Testis (tissue), 3 donors: Measurements from ENCODE around the gene CAMTA1. TPM values are rescaled to one million over a fixed set of nuclear protein-coding genes. Genes with fewer than 3 reads are reported as not detected.

ENCODE experiments used
- DNase-seq: peaks from one replicate; pipeline ENCODE4 v3.0.0-alpha.2; 2019
- H3K27ac ChIP-seq, 2 donors: fragments of 200-600 bp; sonication (generic); one replicate each; pipeline ENCODE4 v1.5.1; 2019
- H3K27me3 ChIP-seq: fragments of 200-600 bp; sonication (generic); one replicate; pipeline ENCODE4 v1.5.1; 2019
- H3K36me3 ChIP-seq: fragments of 200-600 bp; sonication (generic); one replicate; pipeline ENCODE4 v1.5.1; 2017; ENCODE audit warnings: low read depth; ENCODE audit errors: missing control alignments
- H3K4me1 ChIP-seq: fragments of 200-600 bp; sonication (generic); one replicate; pipeline ENCODE4 v1.5.1; 2019
- H3K4me3 ChIP-seq, 2 donors: fragments of 200-600 bp; sonication (generic); one replicate each; pipeline ENCODE4 v1.5.1; 2017 to 2019
- H3K9me3 ChIP-seq: fragments of 200-600 bp; sonication (generic); one replicate; pipeline ENCODE4 v1.5.1; 2017
- CTCF ChIP-seq, 3 experiments: fragments of 450-650 bp in 2 of 3; fragments of 200-600 bp in 1 of 3; sonication (generic) in 1 of 3; IDR thresholded peaks; one replicate each; pipeline ENCODE4 v1.5.1; 2016 to 2019; ENCODE audit warnings: antibody characterized with exemption in 3 of 3, mild to moderate bottlenecking in 2 of 3, moderate library complexity in 1 of 3
- POLR2A ChIP-seq: fragments of 450-650 bp; IDR thresholded peaks from one replicate; pipeline ENCODE4 v1.6.1; 2017; ENCODE audit warnings: antibody characterized with exemption, mild to moderate bottlenecking, moderate library complexity
- WGBS, 2 donors: methylation state at CpG; one replicate each; pipeline ENCODE4 v1.1.5; 2018; 5-methylcytosine and 5-hydroxymethylcytosine counted together
- intact Hi-C: fragments of 100-400 bp; cut with DNase I; formaldehyde crosslinking; loops from one replicate; pipeline ENCODE4 v1.15.1; 2023; ENCODE audit warnings: low total_unique reads
- polyA plus RNA-seq: library from polyadenylated mRNA; stranded (reverse); fragments of 350-450 nt; fragmentation: Illumina TruSeq; extraction: RNeasy Lipid Tissue Mini Kit (QIAGEN cat#74804); gene quantifications from one replicate; pipeline ENCODE4 v1.2.3, GENCODE V29; 2014; ENCODE audit warnings: low read depth, low replicate concordance; ENCODE audit not compliant: insufficient read depth
- total RNA-seq, 2 donors: library from RNA; depleted of rRNA; stranded (reverse); fragments of >200 nt; gene quantifications; one replicate each; pipeline ENCODE4 v1.2.3, GENCODE V29; 2016

Gene CAMTA1
- total and polyA plus RNA-seq, 3 donors from 2014 or later, result 116 to 158 (median 119) TPM

GRCh38 chr1:6989212-6990159, 204.2 kb downstream of the CAMTA1 start:
- intact Hi-C loops, result no loop called here
- no peaks in the 10 kb centered on the region for H3K27me3 ChIP-seq
- H3K27ac ChIP-seq, result no peak overlapping the region
- 68 to 70% methylated on average over 13 of the region's 13 CpGs for WGBS, 2 donors
- TF ChIP-seq CTCF (IDR thresholded peaks at IDR 0.05), result no peak
- no peak for TF ChIP-seq POLR2A
- no peaks in the 10 kb centered on the region for H3K4me1 ChIP-seq
- H3K4me3 ChIP-seq, result no peak overlapping the region
- H3K9me3 ChIP-seq, result no peaks in the 10 kb centered on the region
- no peak for DNase-seq
- no peaks in the 10 kb centered on the region for H3K36me3 ChIP-seq

GRCh38 chr1:6991266-6991665, 206.0 kb downstream of the CAMTA1 start:
- Histone ChIP-seq H3K27ac (no peak overlapping the region), H3K4me3 (no peak overlapping the region), H3K27me3 (no peaks in the 10 kb centered on the region), H3K9me3 (no peaks in the 10 kb centered on the region), H3K36me3 (no peaks in the 10 kb centered on the region), H3K4me1 (no peaks in the 10 kb centered on the region)
- intact Hi-C loops, result no loop called here
- TF ChIP-seq CTCF (IDR thresholded peaks at IDR 0.05) (no peak), POLR2A (no peak)
- DNase-seq, result no peak
- 70% methylated on average over 1 of the region's 1 CpG for WGBS, 2 donors

GRCh38 chr1:6995789-6996188, 210.5 kb downstream of the CAMTA1 start:
- TF ChIP-seq CTCF (IDR thresholded peaks at IDR 0.05) (no peak), POLR2A (no peak)
- intact Hi-C loops, result no loop called here
- WGBS, 2 donors, result 88 to 92% methylated on average over 5 of the region's 5 CpGs
- H3K36me3 ChIP-seq, result no peaks in the 10 kb centered on the region
- no peaks in the 10 kb centered on the region for H3K9me3 ChIP-seq
- no peaks in the 10 kb centered on the region for H3K4me1 ChIP-seq
- H3K27me3 ChIP-seq, result no peaks in the 10 kb centered on the region
- H3K27ac ChIP-seq, result no peak overlapping the region
- no peak for DNase-seq
- H3K4me3 ChIP-seq, result no peak overlapping the region

GRCh38 chr1:6996371-6996770, 211.1 kb downstream of the CAMTA1 start:
- Histone ChIP-seq H3K27me3 (no peaks in the 10 kb centered on the region), H3K27ac (no peak overlapping the region), H3K9me3 (no peaks in the 10 kb centered on the region), H3K36me3 (no peaks in the 10 kb centered on the region), H3K4me1 (no peaks in the 10 kb centered on the region), H3K4me3 (no peak overlapping the region)
- TF ChIP-seq CTCF (IDR thresholded peaks at IDR 0.05), result no peak
- no peak for TF ChIP-seq POLR2A
- intact Hi-C loops, result no loop called here
- no peak for DNase-seq

- Histone ChIP-seq H3K9me3 (no peaks in the 10 kb centered on the region), H3K4me1 (no peaks in the 10 kb centered on the region), H3K27me3 (no peaks in the 10 kb centered on the region), H3K4me3 (no peak overlapping the region), H3K36me3 (no peaks in the 10 kb centered on the region), H3K27ac (no peak overlapping the region)
- intact Hi-C loops, result no loop called here
- WGBS, 2 donors, result 85 to 86% methylated on average over 10 of the region's 10 CpGs
- TF ChIP-seq CTCF (IDR thresholded peaks at IDR 0.05) (no peak), POLR2A (no peak)
- no peak for DNase-seq
These were observed 211.6 kb downstream of the CAMTA1 start for GRCh38 chr1:6996866-6997265.
